ENCODE measurements around the gene VAPA.

VAPA gene

GRCh38 chr18:9913526-9914333 is at the start of gene VAPA:
Gene VAPA (plus strand): TSS chr18:9914016. CDS start chr18:9914257, 241 bp downstream.
- peak; percentile 89 for DNase-seq

- DNase-seq, result no peak
These were observed 47.9 kb upstream of the VAPA start for GRCh38 chr18:9865764-9866490.

- DNase-seq, result no peak
These were observed 47.2 kb upstream of the VAPA start for GRCh38 chr18:9866627-9867026.

- no peak for DNase-seq
These were observed 46.7 kb upstream of the VAPA start for GRCh38 chr18:9867071-9867594.

GRCh38 chr18:9868857-9869714 is 44.7 kb upstream of the VAPA start:
- no peak for DNase-seq

- DNase-seq, result no peak
These were observed 43.9 kb upstream of the VAPA start for GRCh38 chr18:9869715-9870430.

GRCh38 chr18:9870431-9871008 is 43.3 kb upstream of the VAPA start:
- no peak for DNase-seq

GRCh38 chr18:9871244-9871746 is 42.5 kb upstream of the VAPA start:
- DNase-seq, result no peak

GRCh38 chr18:9872823-9873222 is 41.0 kb upstream of the VAPA start:
- no peak for DNase-seq

- no peak for DNase-seq
These were observed 39.1 kb upstream of the VAPA start for GRCh38 chr18:9874728-9875127.

- no peak for DNase-seq
These were observed 37.5 kb upstream of the VAPA start for GRCh38 chr18:9876212-9876866.

GRCh38 chr18:9876867-9877654 is 36.8 kb upstream of the VAPA start:
- no peak for DNase-seq

GRCh38 chr18:9877655-9878014 is 36.2 kb upstream of the VAPA start:
- no peak for DNase-seq

GRCh38 chr18:9878095-9878494 is 35.7 kb upstream of the VAPA start:
- no peak for DNase-seq

- DNase-seq, result no peak
These were observed 35.0 kb upstream of the VAPA start for GRCh38 chr18:9878783-9879242.

- DNase-seq, result no peak
These were observed 29.7 kb upstream of the VAPA start for GRCh38 chr18:9884090-9884489.

GRCh38 chr18:9884532-9885140 is 29.2 kb upstream of the VAPA start:
- DNase-seq, result no peak

- DNase-seq, result no peak
These were observed 28.4 kb upstream of the VAPA start, which contains the start of gene TXNDC2 for GRCh38 chr18:9885170-9886004. Gene TXNDC2 (plus strand): TSS chr18:9885973. CDS start chr18:9886681, 708 bp downstream.

- no peak for DNase-seq
These were observed 27.8 kb upstream of the VAPA start for GRCh38 chr18:9886005-9886348.
